ENCODE measurements around the gene LRRC7. TPM values are rescaled to one million over a fixed set of nuclear protein-coding genes. Genes with fewer than 3 reads are reported as not detected.

LRRC7 gene
- total RNA-seq, 1 donor from 2014 or later: 0.16 TPM

- intact Hi-C loops (cut with micrococcal nuclease): no loop called here
Measured at GRCh38 chr1:70156529-70157120, 588.9 kb downstream of the LRRC7 start.

GRCh38 chr1:70164350-70164749 lies 596.6 kb downstream of the LRRC7 start:
- intact Hi-C loops (cut with micrococcal nuclease): no loop called here

- intact Hi-C loops (cut with micrococcal nuclease): no loop called here
Measured at GRCh38 chr1:70168283-70168682, 600.6 kb downstream of the LRRC7 start.

GRCh38 chr1:70169018-70169839 lies 601.5 kb downstream of the LRRC7 start:
- intact Hi-C loops (cut with micrococcal nuclease): no loop called here

- intact Hi-C loops (cut with micrococcal nuclease): no loop called here
Measured at GRCh38 chr1:70171512-70171911, 603.8 kb downstream of the LRRC7 start.
